ENCODE data around the gene NFIX. TPM values are rescaled to one million over a fixed set of nuclear protein-coding genes. Genes with fewer than 3 reads are reported as not detected.

Gene NFIX
- total and polyA plus RNA-seq, 2 experiments from 2014 or later, result 0.06 to 0.14 TPM

DNA sequence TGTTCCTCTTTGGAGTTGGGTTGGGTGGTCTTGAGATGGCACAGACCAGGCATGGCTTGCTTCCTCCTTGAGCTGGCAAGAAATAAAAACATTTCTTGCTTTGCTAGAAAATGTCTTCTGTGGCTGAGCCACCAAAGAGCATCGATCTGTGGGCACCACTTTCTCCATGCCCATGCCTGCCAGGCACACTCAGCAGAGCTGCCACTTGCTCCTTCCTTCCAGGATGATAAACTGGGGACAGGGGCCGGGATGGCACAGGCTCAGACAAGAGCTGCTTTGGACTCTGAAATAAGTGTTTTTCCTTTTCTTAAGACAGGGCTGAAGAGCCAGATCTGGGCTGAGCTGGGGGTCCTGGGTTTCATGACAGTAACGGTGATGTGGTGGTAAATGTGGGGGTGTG is 32.8 kb downstream of the NFIX start (continued):
- TF ChIP-seq, protein P1, sequence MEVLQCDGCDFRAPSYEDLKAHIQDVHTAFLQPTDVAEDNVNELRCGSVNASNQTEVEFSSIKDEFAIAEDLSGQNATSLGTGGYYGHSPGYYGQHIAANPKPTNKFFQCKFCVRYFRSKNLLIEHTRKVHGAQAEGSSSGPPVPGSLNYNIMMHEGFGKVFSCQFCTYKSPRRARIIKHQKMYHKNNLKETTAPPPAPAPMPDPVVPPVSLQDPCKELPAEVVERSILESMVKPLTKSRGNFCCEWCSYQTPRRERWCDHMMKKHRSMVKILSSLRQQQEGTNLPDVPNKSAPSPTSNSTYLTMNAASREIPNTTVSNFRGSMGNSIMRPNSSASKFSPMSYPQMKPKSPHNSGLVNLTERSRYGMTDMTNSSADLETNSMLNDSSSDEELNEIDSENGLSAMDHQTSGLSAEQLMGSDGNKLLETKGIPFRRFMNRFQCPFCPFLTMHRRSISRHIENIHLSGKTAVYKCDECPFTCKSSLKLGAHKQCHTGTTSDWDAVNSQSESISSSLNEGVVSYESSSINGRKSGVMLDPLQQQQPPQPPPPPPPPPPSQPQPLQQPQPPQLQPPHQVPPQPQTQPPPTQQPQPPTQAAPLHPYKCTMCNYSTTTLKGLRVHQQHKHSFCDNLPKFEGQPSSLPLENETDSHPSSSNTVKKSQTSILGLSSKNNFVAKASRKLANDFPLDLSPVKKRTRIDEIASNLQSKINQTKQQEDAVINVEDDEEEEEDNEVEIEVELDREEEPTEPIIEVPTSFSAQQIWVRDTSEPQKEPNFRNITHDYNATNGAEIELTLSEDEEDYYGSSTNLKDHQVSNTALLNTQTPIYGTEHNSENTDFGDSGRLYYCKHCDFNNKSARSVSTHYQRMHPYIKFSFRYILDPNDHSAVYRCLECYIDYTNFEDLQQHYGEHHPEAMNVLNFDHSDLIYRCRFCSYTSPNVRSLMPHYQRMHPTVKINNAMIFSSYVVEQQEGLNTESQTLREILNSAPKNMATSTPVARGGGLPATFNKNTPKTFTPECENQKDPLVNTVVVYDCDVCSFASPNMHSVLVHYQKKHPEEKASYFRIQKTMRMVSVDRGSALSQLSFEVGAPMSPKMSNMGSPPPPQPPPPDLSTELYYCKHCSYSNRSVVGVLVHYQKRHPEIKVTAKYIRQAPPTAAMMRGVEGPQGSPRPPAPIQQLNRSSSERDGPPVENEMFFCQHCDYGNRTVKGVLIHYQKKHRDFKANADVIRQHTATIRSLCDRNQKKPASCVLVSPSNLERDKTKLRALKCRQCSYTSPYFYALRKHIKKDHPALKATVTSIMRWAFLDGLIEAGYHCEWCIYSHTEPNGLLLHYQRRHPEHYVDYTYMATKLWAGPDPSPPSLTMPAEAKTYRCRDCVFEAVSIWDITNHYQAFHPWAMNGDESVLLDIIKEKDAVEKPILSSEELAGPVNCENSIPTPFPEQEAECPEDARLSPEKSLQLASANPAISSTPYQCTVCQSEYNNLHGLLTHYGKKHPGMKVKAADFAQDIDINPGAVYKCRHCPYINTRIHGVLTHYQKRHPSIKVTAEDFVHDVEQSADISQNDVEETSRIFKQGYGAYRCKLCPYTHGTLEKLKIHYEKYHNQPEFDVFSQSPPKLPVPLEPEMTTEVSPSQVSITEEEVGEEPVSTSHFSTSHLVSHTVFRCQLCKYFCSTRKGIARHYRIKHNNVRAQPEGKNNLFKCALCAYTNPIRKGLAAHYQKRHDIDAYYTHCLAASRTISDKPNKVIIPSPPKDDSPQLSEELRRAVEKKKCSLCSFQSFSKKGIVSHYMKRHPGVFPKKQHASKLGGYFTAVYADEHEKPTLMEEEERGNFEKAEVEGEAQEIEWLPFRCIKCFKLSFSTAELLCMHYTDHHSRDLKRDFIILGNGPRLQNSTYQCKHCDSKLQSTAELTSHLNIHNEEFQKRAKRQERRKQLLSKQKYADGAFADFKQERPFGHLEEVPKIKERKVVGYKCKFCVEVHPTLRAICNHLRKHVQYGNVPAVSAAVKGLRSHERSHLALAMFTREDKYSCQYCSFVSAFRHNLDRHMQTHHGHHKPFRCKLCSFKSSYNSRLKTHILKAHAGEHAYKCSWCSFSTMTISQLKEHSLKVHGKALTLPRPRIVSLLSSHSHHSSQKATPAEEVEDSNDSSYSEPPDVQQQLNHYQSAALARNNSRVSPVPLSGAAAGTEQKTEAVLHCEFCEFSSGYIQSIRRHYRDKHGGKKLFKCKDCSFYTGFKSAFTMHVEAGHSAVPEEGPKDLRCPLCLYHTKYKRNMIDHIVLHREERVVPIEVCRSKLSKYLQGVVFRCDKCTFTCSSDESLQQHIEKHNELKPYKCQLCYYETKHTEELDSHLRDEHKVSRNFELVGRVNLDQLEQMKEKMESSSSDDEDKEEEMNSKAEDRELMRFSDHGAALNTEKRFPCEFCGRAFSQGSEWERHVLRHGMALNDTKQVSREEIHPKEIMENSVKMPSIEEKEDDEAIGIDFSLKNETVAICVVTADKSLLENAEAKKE (CRISPR knock-in tag; IDR thresholded peaks at IDR 0.05), result no peak
- TF ChIP-seq EZH2 (IDR thresholded peaks at IDR 0.05; ENCODE audit: low read depth, unreplicated experiment) (no peak), POLR2AphosphoS5 (IDR thresholded peaks at IDR 0.05; ENCODE audit: low read depth) (no peak)
- TF ChIP-seq, protein P2, sequence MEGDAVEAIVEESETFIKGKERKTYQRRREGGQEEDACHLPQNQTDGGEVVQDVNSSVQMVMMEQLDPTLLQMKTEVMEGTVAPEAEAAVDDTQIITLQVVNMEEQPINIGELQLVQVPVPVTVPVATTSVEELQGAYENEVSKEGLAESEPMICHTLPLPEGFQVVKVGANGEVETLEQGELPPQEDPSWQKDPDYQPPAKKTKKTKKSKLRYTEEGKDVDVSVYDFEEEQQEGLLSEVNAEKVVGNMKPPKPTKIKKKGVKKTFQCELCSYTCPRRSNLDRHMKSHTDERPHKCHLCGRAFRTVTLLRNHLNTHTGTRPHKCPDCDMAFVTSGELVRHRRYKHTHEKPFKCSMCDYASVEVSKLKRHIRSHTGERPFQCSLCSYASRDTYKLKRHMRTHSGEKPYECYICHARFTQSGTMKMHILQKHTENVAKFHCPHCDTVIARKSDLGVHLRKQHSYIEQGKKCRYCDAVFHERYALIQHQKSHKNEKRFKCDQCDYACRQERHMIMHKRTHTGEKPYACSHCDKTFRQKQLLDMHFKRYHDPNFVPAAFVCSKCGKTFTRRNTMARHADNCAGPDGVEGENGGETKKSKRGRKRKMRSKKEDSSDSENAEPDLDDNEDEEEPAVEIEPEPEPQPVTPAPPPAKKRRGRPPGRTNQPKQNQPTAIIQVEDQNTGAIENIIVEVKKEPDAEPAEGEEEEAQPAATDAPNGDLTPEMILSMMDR (conservative IDR thresholded peaks at IDR 0.05; ENCODE audit: low read depth in 2 of 2), result no peak
- TF ChIP-seq, protein P3, sequence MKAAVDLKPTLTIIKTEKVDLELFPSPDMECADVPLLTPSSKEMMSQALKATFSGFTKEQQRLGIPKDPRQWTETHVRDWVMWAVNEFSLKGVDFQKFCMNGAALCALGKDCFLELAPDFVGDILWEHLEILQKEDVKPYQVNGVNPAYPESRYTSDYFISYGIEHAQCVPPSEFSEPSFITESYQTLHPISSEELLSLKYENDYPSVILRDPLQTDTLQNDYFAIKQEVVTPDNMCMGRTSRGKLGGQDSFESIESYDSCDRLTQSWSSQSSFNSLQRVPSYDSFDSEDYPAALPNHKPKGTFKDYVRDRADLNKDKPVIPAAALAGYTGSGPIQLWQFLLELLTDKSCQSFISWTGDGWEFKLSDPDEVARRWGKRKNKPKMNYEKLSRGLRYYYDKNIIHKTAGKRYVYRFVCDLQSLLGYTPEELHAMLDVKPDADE (IDR thresholded peaks at IDR 0.05), result no peak

DNA sequence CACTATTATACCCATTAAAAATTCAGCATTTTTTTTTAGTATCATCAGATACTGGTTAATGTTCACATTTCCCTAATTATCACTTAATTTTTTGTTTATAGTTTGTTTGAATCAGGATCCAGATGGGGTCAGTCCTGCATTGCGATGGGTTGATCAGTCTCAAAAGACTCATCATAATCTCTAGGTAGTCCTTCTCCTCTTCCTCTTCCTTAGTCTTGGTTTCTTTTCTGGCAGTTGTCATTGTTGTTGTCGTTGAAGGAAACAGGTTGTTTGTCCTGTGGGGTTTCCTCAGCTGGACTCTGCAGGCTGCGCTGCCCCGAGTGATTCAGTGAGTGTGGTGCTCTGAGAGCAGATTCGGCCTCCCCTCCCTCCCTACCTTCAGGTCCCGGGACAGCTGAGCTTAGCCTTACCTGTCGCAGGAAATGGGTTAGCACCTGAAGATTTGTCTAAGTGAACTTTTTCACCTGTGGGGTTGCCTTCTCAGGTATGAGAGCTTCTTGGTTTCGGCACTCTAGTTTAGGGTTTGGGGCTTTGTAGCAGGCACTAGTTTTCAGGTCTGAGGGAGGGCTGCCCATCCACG is 34.1 kb downstream of the NFIX start:
- no peaks in the 10 kb centered on the region for H3K36me3 ChIP-seq (ENCODE audit: insufficient read depth)
- peaks cover 84% of the 10 kb centered on the region for H3K27me3 ChIP-seq (ENCODE audit: insufficient read depth)
- peaks cover 24% of the 10 kb centered on the region for H3K4me1 ChIP-seq (ENCODE audit: insufficient read depth)
- Mint-ChIP-seq H3K36me3 (ENCODE audit: low read depth) (no peaks in the 10 kb centered on the region; the same call in 2 of the 3 replicates), H3K4me1 (peaks cover 24% of the 10 kb centered on the region), H3K4me3 (no peak overlapping the region; the same call in 2 of the 3 replicates), H3K27me3 (ENCODE audit: insufficient read depth, low read depth, poor library complexity) (peaks cover 77% of the 10 kb centered on the region), H3K9me3 (peaks cover 5% of the 10 kb centered on the region; the same call in 1 of the 3 replicates), H3K27ac (no peak overlapping the region)
- H3K79me2 ChIP-seq (replicated peaks; ENCODE audit: insufficient read depth), result no peaks in the 10 kb centered on the region
- ATAC-seq (no peak), DNase-seq (ENCODE audit: low spot score) (no peak)
- H2AFZ ChIP-seq, result no peak overlapping the region
- H3K27ac ChIP-seq (ENCODE audit: low read depth), result no peak overlapping the region
- no peak overlapping the region for H3K4me2 ChIP-seq
- no peak overlapping the region for H3K4me3 ChIP-seq
- peaks cover 17% of the 10 kb centered on the region for H3F3A ChIP-seq (replicated peaks; ENCODE audit: low read depth)
- TF ChIP-seq POLR2AphosphoS5 (IDR thresholded peaks at IDR 0.05; ENCODE audit: low read depth), result no peak
- peak; percentile 48 for TF ChIP-seq EZH2 (IDR thresholded peaks at IDR 0.05; ENCODE audit: low read depth, unreplicated experiment)
- H3K9me2 ChIP-seq (ENCODE audit: insufficient read depth), result no peaks in the 10 kb centered on the region
- H4K20me1 ChIP-seq (replicated peaks; ENCODE audit: insufficient read depth), result peaks cover 12% of the 10 kb centered on the region; the same call in 1 of the 2 replicates

Data from GM23338 (cell line).